Adrenal gland (tissue), 5 donors: Measurements from ENCODE around the gene CPO.

Source experiments
- POLR2A ChIP-seq, 2 donors: fragments of 450-650 bp; IDR thresholded peaks; one replicate each; pipeline ENCODE4 v1.6.1; 2017; ENCODE audit warnings: antibody characterized with exemption in 2 of 2, mild to moderate bottlenecking in 2 of 2, moderate library complexity in 1 of 2
- TF ChIP-seq, protein P1 (sequence below), 6 experiments: fragments of 450-650 bp in 4 of 6; fragments of 200-600 bp in 2 of 6; sonication (generic) in 1 of 6; IDR thresholded peaks; 1 replicate in 5 of 6; 2 replicates in 1 of 6; pipeline versions ENCODE4 v1.5.1 to v1.8.0; 2016 to 2021; ENCODE audit warnings: antibody characterized with exemption in 6 of 6, mild to moderate bottlenecking in 2 of 6, moderate library complexity in 1 of 6
- donor health status: DM: no; HTN: no; CAD: no.

DNA sequence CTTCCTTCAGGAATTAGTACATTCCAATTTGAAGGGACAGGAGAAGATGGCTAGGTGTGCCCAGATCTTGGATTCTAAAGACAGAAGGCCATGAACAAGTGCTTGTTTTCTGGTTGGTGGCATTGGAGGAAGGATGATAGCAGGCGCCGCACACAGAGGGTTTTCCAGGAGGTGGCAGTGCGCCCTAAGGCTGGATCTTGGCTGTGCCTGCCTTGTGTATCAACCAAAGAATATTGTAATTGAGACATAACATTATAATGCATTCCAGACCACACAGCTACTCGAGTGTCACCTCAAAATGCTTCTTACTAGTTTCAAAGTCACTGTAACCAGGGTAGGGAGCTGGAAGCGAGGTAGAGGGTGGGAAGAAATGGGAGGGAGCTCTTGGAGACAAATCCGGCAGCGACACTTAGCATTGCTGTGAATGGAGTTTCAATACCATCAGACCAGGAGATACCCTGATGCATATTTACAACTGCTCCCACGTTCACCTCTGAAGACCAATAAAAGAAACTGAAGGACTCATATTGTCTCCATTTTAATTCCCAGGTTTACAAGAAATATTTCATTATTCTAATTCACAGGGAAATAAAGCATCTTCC is 42.5 kb downstream of the CPO start:
- TF ChIP-seq POLR2A (IDR thresholded peaks at IDR 0.05), result no peak
- TF ChIP-seq, protein P1, sequence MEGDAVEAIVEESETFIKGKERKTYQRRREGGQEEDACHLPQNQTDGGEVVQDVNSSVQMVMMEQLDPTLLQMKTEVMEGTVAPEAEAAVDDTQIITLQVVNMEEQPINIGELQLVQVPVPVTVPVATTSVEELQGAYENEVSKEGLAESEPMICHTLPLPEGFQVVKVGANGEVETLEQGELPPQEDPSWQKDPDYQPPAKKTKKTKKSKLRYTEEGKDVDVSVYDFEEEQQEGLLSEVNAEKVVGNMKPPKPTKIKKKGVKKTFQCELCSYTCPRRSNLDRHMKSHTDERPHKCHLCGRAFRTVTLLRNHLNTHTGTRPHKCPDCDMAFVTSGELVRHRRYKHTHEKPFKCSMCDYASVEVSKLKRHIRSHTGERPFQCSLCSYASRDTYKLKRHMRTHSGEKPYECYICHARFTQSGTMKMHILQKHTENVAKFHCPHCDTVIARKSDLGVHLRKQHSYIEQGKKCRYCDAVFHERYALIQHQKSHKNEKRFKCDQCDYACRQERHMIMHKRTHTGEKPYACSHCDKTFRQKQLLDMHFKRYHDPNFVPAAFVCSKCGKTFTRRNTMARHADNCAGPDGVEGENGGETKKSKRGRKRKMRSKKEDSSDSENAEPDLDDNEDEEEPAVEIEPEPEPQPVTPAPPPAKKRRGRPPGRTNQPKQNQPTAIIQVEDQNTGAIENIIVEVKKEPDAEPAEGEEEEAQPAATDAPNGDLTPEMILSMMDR (IDR thresholded peaks at IDR 0.05), result peak; percentile 42 to 86 (median 72)
